GM12892 (cell line): Measurements from ENCODE around the gene CDH23.

Experiments used
- POLR2A ChIP-seq: IDR thresholded peaks from 2 replicates; pipeline ENCODE4 v1.6.1; 2011; ENCODE audit warnings: low read depth, low read length, control low read depth
- POLR2AphosphoS5 ChIP-seq: IDR thresholded peaks from 2 replicates; pipeline ENCODE4 v1.6.1; 2011; ENCODE audit warnings: low read depth, low read length, control low read depth

GRCh38 chr10:71627230-71627939, 230.7 kb downstream of the CDH23 start:
- no peak for TF ChIP-seq POLR2AphosphoS5
- TF ChIP-seq POLR2A: no peak
